ENCODE data around the gene ZNF444. TPM values are rescaled to one million over a fixed set of nuclear protein-coding genes. Genes with fewer than 3 reads are reported as not detected.

The ZNF444 gene
- total RNA-seq (12.3 and 17.5 TPM in 2 replicates), polyA plus RNA-seq (6.4 and 7.4 TPM in 2 replicates), polyA minus RNA-seq (ENCODE audit: low replicate concordance) (9.9 and 11.8 TPM in 2 replicates)
- 12.6 and 16.1 TPM in 2 replicates for polyA plus RNA-seq (2012)

GRCh38 chr19:56140583-56141416, at the start of gene ZNF444:
ZNF444 (plus strand) TSS chr19:56141287; CDS start chr19:56146912, 5,625 bp downstream.
- H3K36me3 ChIP-seq (ENCODE audit: control insufficient read depth, insufficient read depth, low read length): peaks cover 2% of the 10 kb centered on the region
- H3K4me1 ChIP-seq (ENCODE audit: control insufficient read depth, extremely low read depth, insufficient read depth, low read length): no peaks in the 10 kb centered on the region
- peak within 1 kb of the TSS; percentile 70 for H2AFZ ChIP-seq (ENCODE audit: low read length)

GRCh38 chr19:56091751-56092546, 49.1 kb upstream of the ZNF444 start:
- Histone ChIP-seq H3K36me3 (ENCODE audit: control insufficient read depth, insufficient read depth, low read length) (peaks cover 4% of the 10 kb centered on the region), H3K27me3 (ENCODE audit: control insufficient read depth, insufficient read depth, low read length) (no peaks in the 10 kb centered on the region), H3K4me3 (replicated peaks in 1 of 4; ENCODE audit: control extremely low read depth in 1 of 4, insufficient read depth in 1 of 4, low read depth in 3 of 4, low read length in 4 of 4) (no peak overlapping the region), H3K4me1 (ENCODE audit: control insufficient read depth, extremely low read depth, insufficient read depth, low read length) (no peaks in the 10 kb centered on the region), H3K27ac (ENCODE audit: insufficient read depth, low read length) (no peak overlapping the region), H3K79me2 (ENCODE audit: control insufficient read depth, insufficient read depth, low read length) (peaks cover 33% of the 10 kb centered on the region), H3K4me2 (ENCODE audit: extremely low read depth, insufficient read depth, low read length) (no peak overlapping the region), H4K20me1 (ENCODE audit: control insufficient read depth, extremely low read depth, insufficient read depth, low read length) (no peaks in the 10 kb centered on the region), H3K9ac (ENCODE audit: insufficient read depth, low read length) (no peak overlapping the region), H3K9me3 (ENCODE audit: control insufficient read depth, insufficient read depth, low read depth, low read length) (no peaks in the 10 kb centered on the region), H2AFZ (ENCODE audit: low read length) (no peak overlapping the region)
- DNase-seq (ENCODE audit: low read depth in 2 of 2): no peak
- no peak for TF ChIP-seq CTCF (conservative IDR thresholded peaks at IDR 0.05 in 1 of 2, IDR thresholded peaks at IDR 0.05 in 1 of 2; ENCODE audit: low read depth in 1 of 2, low read length in 2 of 2)
- no peak for TF ChIP-seq EZH2 (IDR thresholded peaks at IDR 0.05; ENCODE audit: low read length, missing control alignments)

More at GRCh38 chr19:56140583-56141416, at the start of gene ZNF444:
- Histone ChIP-seq H4K20me1 (ENCODE audit: control insufficient read depth, extremely low read depth, insufficient read depth, low read length) (no peaks in the 10 kb centered on the region), H3K9me3 (ENCODE audit: control insufficient read depth, insufficient read depth, low read depth, low read length) (no peaks in the 10 kb centered on the region), H3K4me2 (ENCODE audit: extremely low read depth, insufficient read depth, low read length) (peak within 1 kb of the TSS; percentile 97), H3K27ac (ENCODE audit: insufficient read depth, low read length) (peak within 1 kb of the TSS; percentile 83), H3K79me2 (ENCODE audit: control insufficient read depth, insufficient read depth, low read length) (peaks cover 18% of the 10 kb centered on the region), H3K4me3 (replicated peaks in 1 of 4; ENCODE audit: control extremely low read depth in 1 of 4, insufficient read depth in 1 of 4, low read depth in 3 of 4, low read length in 4 of 4) (peak within 1 kb of the TSS; percentile 59 to 73 (median 68)), H3K9ac (ENCODE audit: insufficient read depth, low read length) (peak within 1 kb of the TSS; percentile 52), H3K27me3 (ENCODE audit: control insufficient read depth, insufficient read depth, low read length) (no peaks in the 10 kb centered on the region)
- TF ChIP-seq CTCF (conservative IDR thresholded peaks at IDR 0.05 in 1 of 2, IDR thresholded peaks at IDR 0.05 in 1 of 2; ENCODE audit: low read depth in 1 of 2, low read length in 2 of 2): no peak
- no peak for TF ChIP-seq EZH2 (IDR thresholded peaks at IDR 0.05; ENCODE audit: low read length, missing control alignments)
- DNase-seq (ENCODE audit: low read depth in 2 of 2): peak; percentile 99
